Sigmoid colon (tissue), 3 donors: ENCODE measurements around the gene TMPRSS5.

Source experiments
- POLR2A ChIP-seq, 2 donors: fragments of 450-650 bp; IDR thresholded peaks; one replicate each; pipeline ENCODE4 v1.6.1; 2016; ENCODE audit warnings: antibody characterized with exemption in 2 of 2, mild to moderate bottlenecking in 2 of 2, moderate library complexity in 2 of 2
- TF ChIP-seq, protein P1 (sequence below), 4 experiments: fragments of 450-650 bp in 3 of 4; fragments of 200-600 bp in 1 of 4; IDR thresholded peaks; one replicate each; pipeline ENCODE4 v1.5.1; 2016 to 2019; ENCODE audit warnings: antibody characterized with exemption in 4 of 4, mild to moderate bottlenecking in 3 of 4, moderate library complexity in 2 of 4

DNA sequence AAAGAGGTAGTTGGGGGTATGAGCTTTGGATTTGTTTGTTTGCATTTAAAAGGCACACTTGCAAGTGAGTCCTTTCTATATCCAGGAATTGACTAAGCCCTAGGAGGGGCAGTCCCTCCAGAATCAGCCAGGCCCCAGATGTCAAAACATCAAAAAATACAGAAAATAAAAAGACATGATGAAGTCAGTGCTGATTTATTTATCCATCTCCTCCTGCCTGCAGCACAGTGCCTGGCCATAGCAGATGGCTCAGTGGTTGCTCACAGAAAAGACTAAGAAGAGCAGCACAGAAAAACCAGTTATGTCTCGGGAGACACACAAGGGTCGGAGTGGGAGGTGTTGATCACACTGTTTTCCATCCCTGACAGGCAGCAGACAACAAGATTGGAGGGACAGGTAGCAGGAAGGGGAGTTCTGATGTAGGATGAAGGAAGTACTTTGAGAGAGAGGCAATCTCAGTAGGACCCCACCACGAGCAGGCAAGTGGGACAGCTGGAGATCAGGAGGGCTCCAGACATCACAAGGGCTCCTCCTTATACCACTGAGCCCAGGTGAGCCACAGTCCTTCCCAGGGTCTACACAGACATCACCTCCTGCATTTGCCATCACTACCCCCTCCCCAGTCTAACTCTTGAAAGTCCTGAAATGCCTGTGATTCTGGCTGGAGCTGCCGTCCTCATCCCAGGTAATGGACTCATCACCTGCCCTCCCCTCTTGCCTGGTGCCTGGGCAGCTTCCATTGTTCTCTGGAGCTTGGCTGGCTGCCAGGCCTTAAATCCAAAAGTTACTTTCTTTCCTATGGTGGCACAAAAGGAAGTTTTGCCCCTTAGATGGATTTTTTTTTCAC lies 32.3 kb downstream of the TMPRSS5 start:
- TF ChIP-seq, protein P1, sequence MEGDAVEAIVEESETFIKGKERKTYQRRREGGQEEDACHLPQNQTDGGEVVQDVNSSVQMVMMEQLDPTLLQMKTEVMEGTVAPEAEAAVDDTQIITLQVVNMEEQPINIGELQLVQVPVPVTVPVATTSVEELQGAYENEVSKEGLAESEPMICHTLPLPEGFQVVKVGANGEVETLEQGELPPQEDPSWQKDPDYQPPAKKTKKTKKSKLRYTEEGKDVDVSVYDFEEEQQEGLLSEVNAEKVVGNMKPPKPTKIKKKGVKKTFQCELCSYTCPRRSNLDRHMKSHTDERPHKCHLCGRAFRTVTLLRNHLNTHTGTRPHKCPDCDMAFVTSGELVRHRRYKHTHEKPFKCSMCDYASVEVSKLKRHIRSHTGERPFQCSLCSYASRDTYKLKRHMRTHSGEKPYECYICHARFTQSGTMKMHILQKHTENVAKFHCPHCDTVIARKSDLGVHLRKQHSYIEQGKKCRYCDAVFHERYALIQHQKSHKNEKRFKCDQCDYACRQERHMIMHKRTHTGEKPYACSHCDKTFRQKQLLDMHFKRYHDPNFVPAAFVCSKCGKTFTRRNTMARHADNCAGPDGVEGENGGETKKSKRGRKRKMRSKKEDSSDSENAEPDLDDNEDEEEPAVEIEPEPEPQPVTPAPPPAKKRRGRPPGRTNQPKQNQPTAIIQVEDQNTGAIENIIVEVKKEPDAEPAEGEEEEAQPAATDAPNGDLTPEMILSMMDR (IDR thresholded peaks at IDR 0.05): no peak
- no peak for TF ChIP-seq POLR2A (IDR thresholded peaks at IDR 0.05)
